NB4 (cell line): Measurements from ENCODE around the gene ROR2.

Source experiments
- CTCF ChIP-seq: IDR thresholded peaks from one replicate; pipeline ENCODE4 v1.5.1; 2012; ENCODE audit warnings: low read depth, low read length
- MAX ChIP-seq: IDR thresholded peaks from 2 replicates; pipeline ENCODE4 v1.6.1; 2011; ENCODE audit warnings: low read depth, low read length
- MYC ChIP-seq: IDR thresholded peaks from 2 replicates; pipeline ENCODE4 v1.6.1; 2011; ENCODE audit warnings: low read depth, low read length

- TF ChIP-seq CTCF (no peak), MYC (no peak), MAX (no peak)
Measured at GRCh38 chr9:91884696-91885687, 65.0 kb downstream of the ROR2 start.
